GM19023 (cell line): ENCODE data around the gene DYNLL2.
"Not testable (repeated sequence)": the region's sequence is repeated elsewhere in the genome, so short reads cannot be mapped to it uniquely, and the experiment has no call there.

Source experiments
- ATAC-seq: cut with Tn5 transposase; IDR thresholded peaks from one replicate; pipeline ENCODE4 v1.9.1; 2021; ENCODE audit warnings: mild to moderate bottlenecking, moderate library complexity; ENCODE audit not compliant: unreplicated experiment

DYNLL2 gene

DNA sequence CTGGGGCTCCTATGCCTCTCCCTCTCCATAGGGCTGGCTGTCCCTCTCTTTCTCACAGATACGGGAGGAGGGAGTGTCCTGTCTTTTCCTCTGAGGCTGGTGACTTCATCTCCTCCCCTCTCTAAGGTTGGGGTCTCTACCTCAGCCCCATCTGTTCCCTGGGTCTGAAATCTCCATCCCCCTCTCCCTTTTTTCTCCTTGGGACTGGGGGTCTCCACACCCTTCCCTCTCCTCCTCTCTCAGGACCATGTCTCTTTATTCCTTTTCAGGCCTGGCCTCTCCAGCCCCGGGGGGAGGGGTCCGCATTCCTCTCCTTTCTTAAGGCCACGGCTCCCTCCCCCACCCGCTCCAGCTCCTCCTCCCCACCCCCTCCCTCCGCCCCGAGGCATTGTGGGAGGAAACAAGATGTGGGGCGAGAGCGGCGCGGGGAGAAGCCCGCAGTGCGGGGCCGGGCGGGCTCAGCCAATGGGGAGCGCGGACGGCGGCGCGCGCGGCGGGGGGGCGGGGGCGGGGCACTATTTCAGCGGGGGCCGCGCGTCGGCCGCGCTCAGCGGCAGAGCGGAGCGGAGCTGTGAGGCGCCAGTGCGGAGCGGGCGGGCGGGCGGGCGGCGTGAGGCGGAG, at the start of gene DYNLL2:
DYNLL2 (plus strand) TSS at position 550 of the 621 bp plus-strand sequence. CDS start 3,672 bp downstream, outside the sequence.
- ATAC-seq, result peak; percentile 81

DNA sequence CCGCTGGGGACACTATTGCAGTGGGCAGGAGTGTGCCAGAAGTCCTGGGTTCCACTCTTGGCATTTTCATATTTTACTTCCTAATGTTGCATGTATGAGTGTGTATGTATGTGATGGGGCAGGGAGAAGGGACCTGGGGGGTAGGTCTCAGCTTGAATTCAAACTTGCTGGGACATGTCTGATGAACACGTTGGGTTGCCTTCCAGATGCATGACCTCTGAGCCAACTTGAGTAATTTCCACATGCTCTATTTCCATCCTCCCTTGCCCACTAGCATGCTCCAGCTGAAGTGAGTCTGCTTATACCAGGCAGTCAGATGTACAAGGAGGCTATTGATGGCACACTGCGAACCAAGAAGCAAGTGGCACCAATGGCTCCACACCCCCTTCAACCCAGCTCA, 43.2 kb upstream of the DYNLL2 start:
- no peak for ATAC-seq

DNA sequence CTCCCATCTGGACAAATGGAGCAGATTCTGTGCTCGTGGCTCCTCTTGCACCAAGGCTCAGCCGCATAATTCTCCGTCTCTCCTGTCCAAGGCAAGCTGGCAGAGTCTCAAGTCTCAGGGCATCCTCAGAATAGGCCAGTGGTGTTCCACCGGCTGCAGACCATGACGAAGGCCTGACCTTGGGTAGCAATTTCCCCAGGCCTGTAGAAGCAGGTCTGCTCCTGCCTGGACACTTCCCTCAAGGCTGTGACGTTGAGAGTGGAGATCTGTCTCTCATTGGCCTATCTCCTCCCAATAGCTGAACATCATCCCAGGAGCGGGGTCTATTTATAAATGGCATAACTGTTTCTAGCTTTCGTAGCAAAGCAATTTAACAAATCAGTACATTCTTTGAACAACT, 42.8 kb upstream of the DYNLL2 start:
- ATAC-seq, result no peak

DNA sequence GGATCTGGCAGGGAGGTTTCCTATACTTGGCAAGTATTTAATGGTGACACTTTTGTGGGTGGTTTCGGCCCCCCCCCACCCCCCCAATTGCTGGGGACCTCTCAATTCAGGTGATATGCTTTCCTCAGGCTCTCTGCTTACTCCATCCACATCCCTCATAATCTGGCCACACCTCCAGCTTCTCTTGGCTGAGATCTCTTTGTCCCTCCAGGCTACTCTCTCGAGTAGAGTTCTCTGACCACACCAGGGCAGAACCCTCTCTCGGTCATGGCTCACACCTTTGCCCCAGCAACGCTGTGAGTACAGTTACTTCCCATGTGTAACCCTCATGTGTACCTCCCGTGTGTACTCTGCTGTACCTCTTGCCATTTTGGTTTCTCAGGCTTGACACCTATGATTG, 42.1 kb upstream of the DYNLL2 start:
- ATAC-seq, result no peak

- no peak for ATAC-seq
Measured at GRCh38 chr17:58043221-58044181, 39.7 kb upstream of the DYNLL2 start.

DNA sequence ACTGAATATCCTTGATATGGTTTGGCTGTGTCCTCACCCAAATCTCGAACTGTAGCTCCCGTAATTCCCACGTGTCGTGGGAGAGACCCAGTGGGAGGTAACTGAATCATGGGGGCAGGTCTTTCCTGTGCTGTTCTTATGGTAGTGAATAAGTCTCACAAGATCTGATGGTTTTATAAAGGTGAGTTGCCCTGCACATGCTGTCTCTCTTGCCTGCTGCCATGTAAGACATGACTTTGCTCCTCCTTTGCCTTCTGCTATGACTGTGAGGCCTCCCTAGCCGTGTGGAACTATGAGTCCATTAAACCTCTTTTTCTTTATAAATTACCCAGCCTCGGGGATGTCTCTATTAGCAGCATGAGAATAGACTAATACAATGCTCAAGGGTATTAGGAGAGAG, 39.0 kb upstream of the DYNLL2 start:
- ATAC-seq, result not testable (repeated sequence)

DNA sequence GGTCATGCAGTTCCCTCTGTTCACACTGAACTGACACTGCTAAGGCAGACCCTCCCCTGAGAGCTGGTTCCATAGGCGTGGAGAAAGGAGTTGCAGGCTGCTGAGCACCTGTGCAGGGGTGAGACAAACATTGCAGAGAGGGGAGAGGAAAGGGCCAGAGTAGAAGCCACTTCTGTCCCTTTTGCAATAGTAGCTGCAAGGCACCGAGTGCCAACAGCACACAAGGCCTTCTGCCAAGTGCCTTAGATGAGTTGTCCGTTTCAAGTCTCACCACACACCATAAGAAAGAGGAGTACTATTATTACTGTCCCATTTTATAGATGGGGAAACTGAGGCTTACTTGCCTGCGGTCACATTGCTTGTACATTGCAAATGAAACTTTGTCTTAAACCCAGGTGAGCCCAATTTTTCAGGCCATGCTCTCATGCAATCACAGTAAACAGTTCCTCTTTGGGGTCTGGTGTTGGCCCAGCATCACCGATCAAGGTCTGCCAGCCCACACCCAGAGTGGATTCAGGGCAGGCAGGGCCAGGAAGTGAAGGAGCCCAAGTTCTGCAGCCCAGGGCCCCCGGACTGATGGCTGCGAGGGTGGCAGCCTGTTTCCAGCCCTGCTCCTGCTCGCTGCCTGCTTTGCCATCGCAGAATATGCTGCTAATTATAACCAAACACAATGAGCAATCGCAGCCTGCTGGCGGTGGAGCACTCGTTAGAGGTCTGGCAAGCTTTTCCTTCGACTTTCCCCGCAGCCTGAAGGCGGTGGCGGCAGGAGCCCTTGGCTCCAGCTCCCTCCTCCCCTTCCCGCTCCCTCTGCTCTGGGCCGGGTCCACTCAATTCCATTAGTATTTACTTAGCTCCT, 36.8 kb upstream of the DYNLL2 start:
- no peak for ATAC-seq

DNA sequence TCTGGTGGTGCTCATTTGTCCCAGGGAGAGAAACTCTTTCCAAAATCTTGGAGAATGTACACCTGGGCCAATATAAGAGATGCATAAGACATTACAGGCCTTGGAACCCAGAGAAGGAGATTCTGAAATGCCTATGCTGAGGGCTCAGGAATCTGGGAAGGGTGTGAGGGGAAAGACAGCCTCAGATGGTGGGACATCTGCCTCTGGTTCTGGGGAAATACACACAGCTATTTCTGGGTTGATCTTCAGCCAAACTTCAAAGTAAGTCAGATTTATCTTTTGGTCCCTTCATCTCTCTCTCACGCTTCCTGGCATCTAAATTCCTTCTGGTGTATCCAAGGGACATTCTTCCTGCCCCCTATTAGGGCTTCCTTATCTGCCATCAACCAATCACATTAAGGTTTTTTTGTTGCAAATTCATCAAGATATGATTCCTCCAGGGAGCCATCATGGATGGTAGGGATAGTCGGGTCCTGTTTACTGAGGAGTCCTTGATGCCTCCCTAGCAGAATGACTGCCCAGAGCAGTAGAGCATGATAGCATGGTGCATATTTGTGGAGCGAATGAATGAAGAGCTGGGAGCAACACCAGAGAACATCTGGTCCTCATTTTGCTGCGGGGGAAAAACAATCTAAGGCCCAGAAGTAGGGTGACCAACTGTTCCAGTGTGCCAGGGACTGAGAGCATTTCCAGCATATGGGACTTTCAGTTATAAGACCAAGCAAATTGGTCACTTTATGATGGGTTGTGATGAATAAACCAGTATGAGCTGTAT, 35.7 kb upstream of the DYNLL2 start:
- ATAC-seq, result no peak

DNA sequence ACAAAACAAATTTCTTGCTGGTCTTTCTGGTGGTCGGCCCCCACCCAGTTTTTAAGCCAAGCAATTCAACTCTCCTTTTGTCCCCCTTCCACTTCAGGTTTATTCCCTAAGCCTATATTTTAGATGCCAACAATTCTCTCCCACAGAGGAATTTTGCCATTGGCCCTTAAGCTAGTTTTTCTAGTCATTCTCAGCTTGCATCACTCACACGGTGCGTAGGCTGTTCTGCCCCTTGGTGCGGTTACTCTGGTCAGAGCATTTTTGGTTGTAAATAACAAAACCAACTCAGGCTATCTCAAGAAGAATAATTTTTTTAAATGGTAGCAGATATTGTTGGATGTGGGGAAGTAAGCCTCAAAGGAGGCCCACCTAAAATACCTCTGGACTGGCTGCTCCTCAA, 33.7 kb upstream of the DYNLL2 start:
- no peak for ATAC-seq

DNA sequence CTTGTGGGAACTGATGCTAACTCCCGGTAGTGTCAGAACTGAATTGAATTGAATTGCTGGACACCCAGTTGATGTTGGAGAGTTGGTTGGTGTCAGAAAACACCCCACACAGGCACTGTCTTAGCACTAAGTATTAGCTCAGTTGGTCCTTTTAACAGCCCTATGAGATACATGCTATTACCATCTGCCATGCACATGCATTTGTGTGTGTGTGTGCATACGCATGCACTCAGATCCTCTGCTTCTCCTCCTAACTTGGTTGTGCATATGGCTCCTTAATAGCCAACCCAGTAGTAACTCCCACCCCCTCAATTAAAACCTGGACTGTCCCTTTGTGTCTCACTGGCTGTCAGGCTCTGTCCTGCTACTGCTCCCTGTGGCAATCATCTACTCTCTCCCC, 32.3 kb upstream of the DYNLL2 start:
- no peak for ATAC-seq

GRCh38 chr17:58051468-58051867, 31.8 kb upstream of the DYNLL2 start:
- no peak for ATAC-seq

GRCh38 chr17:58052407-58052806, 30.8 kb upstream of the DYNLL2 start:
- no peak for ATAC-seq

- ATAC-seq, result no peak
Measured at GRCh38 chr17:58052945-58053715, 30.1 kb upstream of the DYNLL2 start.

- ATAC-seq, result no peak
Measured at GRCh38 chr17:58054641-58055040, 28.6 kb upstream of the DYNLL2 start.

GRCh38 chr17:58056476-58056875, 26.7 kb upstream of the DYNLL2 start:
- ATAC-seq, result no peak

GRCh38 chr17:58059141-58059540, 24.1 kb upstream of the DYNLL2 start:
- ATAC-seq, result no peak

GRCh38 chr17:58060596-58061191, 22.5 kb upstream of the DYNLL2 start:
- no peak for ATAC-seq

- no peak for ATAC-seq
Measured at GRCh38 chr17:58061672-58062071, 21.5 kb upstream of the DYNLL2 start.

GRCh38 chr17:58065238-58065637, 18.0 kb upstream of the DYNLL2 start:
- no peak for ATAC-seq
